Hippocampal formation (tissue), 2 donors: ENCODE data around the gene ATP5PB.

Source experiments
- DNase-seq, 2 donors: peaks; one replicate each; lab custom pipeline; 2025; lab: John Stamatoyannopoulos, UW

The ATP5PB gene

GRCh38 chr1:111475701-111476100 lies 26.4 kb downstream of the ATP5PB start:
- no peak for DNase-seq

DNA sequence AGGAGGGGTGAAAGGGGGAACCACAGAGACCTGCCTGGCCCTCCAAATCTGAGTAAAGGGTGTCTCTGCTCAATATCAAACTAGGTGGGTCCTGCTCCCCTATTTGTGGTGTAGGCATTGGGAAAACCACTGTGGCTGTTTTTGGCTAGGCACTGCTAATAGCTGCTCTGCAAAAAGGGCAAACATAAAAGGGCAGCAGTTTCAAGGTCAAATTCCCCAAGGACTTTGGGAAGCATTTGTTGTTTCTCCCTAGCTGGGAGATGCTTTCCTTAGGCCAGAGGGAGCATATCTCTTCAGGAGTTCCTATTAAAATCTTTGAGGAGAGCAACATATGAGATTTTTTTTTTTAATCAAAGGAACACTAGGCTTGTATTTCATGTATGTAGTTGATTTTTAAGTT lies 26.9 kb downstream of the ATP5PB start:
- no peak for DNase-seq

DNA sequence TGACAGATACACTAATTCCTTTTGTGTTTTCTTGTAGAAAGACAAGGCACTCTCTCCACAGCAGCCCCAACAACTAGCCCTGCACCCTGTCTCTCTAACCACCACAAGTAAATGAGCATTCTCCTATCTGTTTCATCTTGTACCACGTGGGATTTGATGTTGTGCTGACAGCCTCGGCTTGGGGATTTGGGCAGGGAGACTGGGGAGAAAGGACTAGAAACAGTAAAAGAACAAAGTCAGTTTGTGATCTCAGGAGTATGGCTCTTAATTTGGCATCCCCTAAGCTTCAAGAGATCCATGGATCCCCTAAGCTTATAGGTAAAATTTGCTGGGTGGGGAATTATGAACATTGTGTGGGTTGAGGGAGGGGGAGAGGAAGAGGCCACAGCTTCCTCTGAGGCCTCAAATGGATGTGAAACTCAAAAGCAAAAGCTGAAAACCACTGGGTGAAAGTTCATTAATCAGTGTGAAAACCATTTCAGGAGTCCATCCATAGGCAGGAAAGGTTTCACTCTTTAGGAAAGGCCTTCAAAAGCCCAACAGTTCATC lies 27.6 kb downstream of the ATP5PB start:
- no peak for DNase-seq

GRCh38 chr1:111480674-111481073 lies 31.4 kb downstream of the ATP5PB start:
- DNase-seq = no peak

DNA sequence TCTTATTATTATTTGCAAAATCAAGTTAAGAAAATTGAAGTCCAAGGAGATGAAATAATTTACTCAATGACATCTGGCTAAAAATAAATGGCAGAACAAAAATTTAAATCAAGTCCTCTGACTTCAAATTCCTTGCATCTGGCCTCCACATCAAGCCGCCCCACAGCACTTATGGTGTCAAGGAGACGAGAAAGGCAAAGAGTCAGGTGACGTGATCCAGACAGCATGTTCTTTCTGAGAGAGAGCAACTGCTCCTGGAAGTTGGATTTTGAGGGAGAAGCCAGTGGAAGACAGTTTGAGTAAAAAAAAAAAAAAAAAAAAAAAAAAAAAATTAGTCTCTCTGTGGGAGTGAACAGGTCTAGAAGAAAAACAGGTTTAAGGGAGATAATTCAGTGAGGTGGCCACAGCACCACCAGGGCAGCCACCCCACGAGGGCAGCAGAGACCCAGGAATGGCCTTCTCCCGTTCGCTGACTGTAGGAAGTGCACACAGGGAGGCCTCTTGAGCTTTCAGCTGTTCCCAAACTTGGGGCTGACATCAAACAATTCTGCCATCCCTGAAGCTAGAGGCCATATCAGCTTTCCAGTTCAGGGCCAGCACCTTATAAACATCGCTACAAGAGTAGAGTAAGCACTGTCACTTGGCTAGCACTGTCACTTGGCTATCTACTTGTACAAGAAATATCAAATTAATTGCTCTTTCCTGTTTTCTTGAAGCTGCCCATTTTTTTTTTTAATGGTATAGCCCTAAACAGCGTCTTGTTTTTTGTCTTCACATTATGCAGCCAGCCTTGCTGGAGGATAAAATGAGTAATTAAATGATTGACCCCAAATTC lies 32.3 kb downstream of the ATP5PB start:
- peak; percentile 84 to 86 for DNase-seq

- no peak for DNase-seq
Observed at GRCh38 chr1:111483166-111483565, 33.9 kb downstream of the ATP5PB start.

- no peak for DNase-seq
Observed at GRCh38 chr1:111483876-111484275, 34.6 kb downstream of the ATP5PB start.

DNA sequence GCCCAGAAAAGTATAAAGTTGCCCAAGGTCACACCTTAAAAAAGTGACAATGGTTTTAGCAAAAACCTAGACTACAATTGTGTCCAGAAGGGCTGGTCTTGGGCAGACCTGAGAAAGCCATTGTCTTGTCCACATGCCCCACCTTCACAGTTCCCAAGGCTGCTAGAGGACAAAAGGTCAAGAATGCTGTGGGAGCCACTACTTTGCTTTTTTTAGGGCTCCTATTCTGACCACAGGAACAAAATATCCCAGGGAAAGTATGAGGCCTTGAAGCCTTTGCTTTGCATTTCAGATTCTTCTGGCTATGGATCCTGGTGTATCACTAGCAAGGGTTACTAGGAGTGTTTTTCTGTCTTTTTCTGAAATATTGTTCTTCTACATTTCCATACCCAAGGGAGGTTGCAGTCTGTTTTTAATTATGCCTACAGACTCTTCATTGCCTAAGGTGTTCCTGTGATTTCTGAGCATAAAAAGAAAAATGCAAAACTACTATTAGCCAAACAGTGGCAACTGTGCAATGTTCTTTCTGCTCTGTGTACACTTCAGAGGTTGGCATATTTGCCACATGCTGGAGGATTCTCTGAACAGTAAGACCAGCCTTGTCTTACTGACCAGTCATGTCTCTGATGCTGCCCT lies 35.2 kb downstream of the ATP5PB start:
- no peak for DNase-seq

GRCh38 chr1:111486431-111486830 lies 37.2 kb downstream of the ATP5PB start:
- DNase-seq = no peak

DNA sequence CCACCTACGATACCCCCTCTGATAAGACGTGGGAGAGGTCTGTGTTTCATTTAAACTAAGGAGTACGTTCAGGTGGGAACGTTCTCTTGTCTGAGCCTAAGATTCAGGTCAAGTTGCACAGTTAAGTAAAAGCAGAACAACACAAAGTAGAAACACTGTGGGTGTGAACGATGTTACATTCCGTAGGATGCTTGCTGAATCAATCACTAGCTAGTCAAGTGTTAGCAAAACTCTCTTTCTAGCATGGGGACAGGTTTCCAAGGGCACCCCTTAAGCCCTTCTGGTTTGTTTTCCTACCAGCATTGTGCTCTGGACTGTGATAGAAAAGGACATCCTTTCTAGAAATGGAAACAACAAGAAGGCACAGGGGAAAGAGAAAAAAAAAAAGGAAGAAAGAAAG lies 37.9 kb downstream of the ATP5PB start:
- DNase-seq = no peak

GRCh38 chr1:111488669-111489068 lies 39.4 kb downstream of the ATP5PB start:
- peak; percentile 12 to 26 for DNase-seq

DNA sequence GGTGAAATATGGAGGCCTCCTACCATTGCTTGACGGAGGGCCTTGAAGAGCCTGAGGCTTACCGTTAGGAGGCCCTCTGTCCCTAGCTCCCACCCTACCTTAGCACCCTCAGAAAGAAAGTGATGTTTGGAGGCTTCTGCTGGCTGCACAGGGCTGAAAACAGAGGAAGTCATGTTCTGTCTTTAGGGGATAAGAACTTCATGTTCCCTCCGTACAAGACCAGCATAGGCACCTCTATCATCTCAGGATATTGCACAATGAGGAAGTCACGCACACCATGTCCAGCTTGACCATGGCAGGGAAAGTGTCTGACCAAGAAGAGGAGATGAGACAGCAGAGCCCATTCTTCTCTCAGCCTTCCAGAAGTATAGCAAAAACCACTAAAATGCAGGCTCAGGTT lies 40.3 kb downstream of the ATP5PB start:
- no peak for DNase-seq

DNA sequence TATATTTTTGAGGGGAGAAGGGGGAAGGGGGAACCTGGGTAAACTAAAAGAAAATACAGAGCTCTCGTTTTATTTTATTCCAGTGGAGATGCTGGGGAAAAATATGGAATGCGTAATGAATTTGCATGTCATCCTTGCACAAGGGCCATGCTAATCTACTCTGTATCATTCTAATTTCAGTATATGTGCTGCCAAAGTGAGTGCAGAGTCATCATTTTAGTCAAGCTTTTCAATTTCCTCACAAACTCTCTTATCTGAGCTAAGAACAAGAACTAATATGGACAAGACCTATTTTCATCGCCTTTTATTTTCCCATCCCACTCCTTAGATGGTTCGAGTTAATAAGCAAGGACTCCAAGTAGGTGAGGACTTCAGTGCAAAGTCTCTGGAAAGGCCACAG lies 41.0 kb downstream of the ATP5PB start:
- no peak for DNase-seq

DNA sequence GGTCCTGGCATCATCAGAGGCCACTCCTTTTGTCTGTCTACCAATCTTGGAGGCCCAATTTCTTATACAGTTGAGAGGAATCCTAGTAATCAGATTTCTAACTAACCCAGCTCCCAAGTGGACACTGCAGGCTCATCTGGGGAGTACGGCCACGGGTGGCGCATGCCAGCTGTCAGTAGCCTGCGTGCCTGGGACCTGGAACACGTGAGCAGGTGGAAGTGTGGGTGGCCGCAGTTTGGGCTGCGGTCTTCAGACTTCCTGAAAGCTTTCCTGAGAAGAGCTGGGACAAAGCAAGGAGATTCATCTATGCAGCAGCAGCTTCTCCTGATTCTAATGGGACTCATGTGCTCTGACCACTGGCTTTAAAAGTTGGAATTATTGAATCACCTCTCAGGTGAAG lies 41.8 kb downstream of the ATP5PB start:
- no peak for DNase-seq

DNA sequence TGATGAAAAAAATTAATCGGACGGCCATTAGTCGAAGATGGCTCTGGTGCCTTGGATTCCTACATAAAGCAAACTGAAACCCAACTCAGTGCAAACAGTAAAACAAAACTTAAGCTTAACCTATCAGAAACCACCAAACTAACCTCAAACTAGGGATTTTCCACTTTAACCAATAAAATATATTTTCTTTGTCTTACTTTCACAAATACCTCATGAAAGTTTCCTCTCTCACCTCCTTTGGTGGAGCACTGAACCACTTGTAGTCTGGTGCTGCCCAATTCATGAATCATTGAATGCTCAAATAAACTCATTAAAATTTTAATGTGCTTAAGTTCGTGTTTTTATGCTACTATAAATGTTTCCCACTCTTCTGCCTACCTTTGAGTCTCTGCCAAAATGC lies 47.1 kb downstream of the ATP5PB start:
- DNase-seq = no peak

GRCh38 chr1:111497592-111497991 lies 48.3 kb downstream of the ATP5PB start:
- no peak for DNase-seq

DNA sequence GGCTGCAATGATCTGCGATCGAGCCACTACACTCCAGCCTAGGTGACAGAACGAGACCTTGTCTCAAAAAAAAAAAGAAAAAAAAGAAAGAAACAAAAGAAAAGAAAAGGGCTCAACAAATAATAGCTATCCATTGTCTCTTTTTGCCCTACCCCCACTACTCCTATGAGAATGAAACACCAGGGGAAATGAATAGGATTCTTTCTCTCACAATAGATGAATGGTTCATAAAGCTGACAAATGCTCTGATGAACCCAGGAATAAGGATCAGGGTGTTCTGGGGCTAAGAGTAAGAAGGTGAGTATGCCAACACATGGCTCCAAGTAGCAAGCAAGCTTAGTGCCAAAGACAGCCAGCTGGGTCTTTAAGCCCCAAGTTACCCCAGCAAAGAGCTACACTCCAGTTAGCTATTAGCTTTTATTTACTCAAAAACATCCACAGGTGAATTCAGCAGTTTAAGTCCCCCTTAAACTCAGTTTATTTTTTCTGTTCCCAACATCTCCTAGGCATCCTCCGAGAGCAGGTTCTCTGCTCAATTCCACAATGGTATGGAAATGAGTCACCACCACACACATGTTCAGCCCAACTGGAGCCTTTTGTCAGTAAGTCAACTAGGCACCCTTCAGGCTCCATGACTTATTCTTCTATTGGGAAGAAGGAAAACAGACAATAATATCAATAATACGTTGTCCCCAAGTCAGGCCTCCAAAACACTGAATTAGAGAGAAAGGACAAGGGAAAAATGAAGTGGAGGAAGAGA lies 49.9 kb downstream of the ATP5PB start:
- peak in 1 of 2 donors; percentile 32 for DNase-seq

DNA sequence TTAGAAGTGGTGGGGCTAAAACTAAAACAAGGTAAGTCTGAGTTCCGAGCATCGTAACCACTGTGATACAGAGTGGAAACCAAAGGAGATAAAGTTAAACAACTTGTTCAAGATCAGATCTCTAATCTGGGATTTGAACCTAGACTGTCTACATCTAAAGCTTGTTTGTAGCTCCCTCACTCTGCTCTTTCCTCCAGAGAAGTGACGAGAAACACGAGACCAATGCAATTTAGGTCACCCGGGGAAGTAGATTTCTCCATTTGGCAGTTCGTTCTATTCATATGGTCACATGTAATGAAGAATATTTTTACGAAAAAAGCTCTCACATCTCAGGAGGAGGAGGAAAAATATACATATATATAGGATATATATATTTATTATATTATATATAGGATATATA lies 52.4 kb downstream of the ATP5PB start:
- DNase-seq = no peak

- DNase-seq = peak in 1 of 2 donors; percentile 31
Observed at GRCh38 chr1:111503585-111504060, 54.4 kb downstream of the ATP5PB start, which contains the start of the genes ADORA3 and TMIGD3. Gene ADORA3 (minus strand): TSS chr1:111503633. CDS start chr1:111503354, 279 bp downstream. Gene TMIGD3 (minus strand): TSS chr1:111503633. CDS start chr1:111503354, 279 bp downstream.

GRCh38 chr1:111504097-111504496 lies 54.8 kb downstream of the ATP5PB start:
- no peak for DNase-seq

DNA sequence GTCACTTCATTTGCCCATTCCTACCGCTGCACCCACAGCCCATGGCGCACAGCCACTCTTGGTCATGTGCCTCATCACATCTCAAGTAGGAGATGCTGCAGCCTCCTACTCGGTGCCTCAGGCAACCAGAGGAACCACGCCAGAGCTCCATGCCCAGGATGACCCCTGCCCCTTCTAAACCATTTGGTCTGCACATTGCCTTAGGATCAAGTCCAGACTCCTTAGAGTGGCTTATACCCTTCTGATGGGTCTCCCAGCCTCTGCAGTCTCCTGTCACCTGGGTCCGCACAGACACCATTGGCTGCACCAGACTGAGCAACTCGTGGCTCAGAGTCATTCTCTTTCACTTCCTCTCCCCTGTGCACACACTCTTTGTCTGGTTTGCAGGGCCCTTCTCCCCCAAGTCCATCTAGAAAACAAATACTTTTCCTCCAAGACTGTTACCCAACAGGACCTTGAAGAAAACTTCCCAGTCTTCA lies 56.4 kb downstream of the ATP5PB start:
- DNase-seq = no peak

GRCh38 chr1:111506561-111506960 lies 57.3 kb downstream of the ATP5PB start:
- DNase-seq = no peak
